Measurements from ENCODE around the gene PSMB11.

PSMB11 gene

GRCh38 chr14:23071244-23071920 lies 29.4 kb downstream of the PSMB11 start:
- Histone ChIP-seq H3K79me2 (ENCODE audit: control insufficient read depth, low read length) (peaks cover 58% of the 10 kb centered on the region), H3K9me3 (ENCODE audit: control insufficient read depth, insufficient read depth, low read length) (no peaks in the 10 kb centered on the region), H3K36me3 (ENCODE audit: control insufficient read depth, low read length) (peaks cover 81% of the 10 kb centered on the region), H3K4me1 (ENCODE audit: control insufficient read depth, low read length) (peaks cover 33% of the 10 kb centered on the region), H4K20me1 (ENCODE audit: control insufficient read depth, insufficient read depth, low read depth, low read length) (peaks cover 18% of the 10 kb centered on the region), H3K4me2 (ENCODE audit: low read length) (peak overlapping the region; percentile 98), H3K27me3 (ENCODE audit: control insufficient read depth, low read length) (no peaks in the 10 kb centered on the region), H3K27ac (ENCODE audit: low read depth, low read length) (peak overlapping the region; percentile 46), H3F3A (ENCODE audit: control insufficient read depth, insufficient read depth) (peaks cover 13% of the 10 kb centered on the region), H3K4me3 (ENCODE audit: low read length) (peak overlapping the region; percentile 79), H3K9me2 (replicated peaks; ENCODE audit: control insufficient read depth, low read length) (no peaks in the 10 kb centered on the region)
- TF ChIP-seq EZH2phosphoT487 (IDR thresholded peaks at IDR 0.05; ENCODE audit: borderline replicate concordance, low read length) (no peak), CTCF (IDR thresholded peaks at IDR 0.05; ENCODE audit: low read depth, low read length, poor library complexity, severe bottlenecking) (no peak)

- H3K9me2 ChIP-seq (replicated peaks; ENCODE audit: control insufficient read depth, low read length): no peaks in the 10 kb centered on the region
- H4K20me1 ChIP-seq (ENCODE audit: control insufficient read depth, insufficient read depth, low read depth, low read length): peaks cover 13% of the 10 kb centered on the region
- H3K9me3 ChIP-seq (ENCODE audit: control insufficient read depth, insufficient read depth, low read length): no peaks in the 10 kb centered on the region
- peak overlapping the region; percentile 79 for H3K4me3 ChIP-seq (ENCODE audit: low read length)
- H3K27me3 ChIP-seq (ENCODE audit: control insufficient read depth, low read length): no peaks in the 10 kb centered on the region
- peaks cover 33% of the 10 kb centered on the region for H3K4me1 ChIP-seq (ENCODE audit: control insufficient read depth, low read length)
- H3F3A ChIP-seq (ENCODE audit: control insufficient read depth, insufficient read depth): peaks cover 13% of the 10 kb centered on the region
- H3K4me2 ChIP-seq (ENCODE audit: low read length): peak overlapping the region; percentile 98
- TF ChIP-seq CTCF (IDR thresholded peaks at IDR 0.05; ENCODE audit: low read depth, low read length, poor library complexity, severe bottlenecking): no peak
- TF ChIP-seq EZH2phosphoT487 (IDR thresholded peaks at IDR 0.05; ENCODE audit: borderline replicate concordance, low read length): no peak
- peaks cover 52% of the 10 kb centered on the region for H3K79me2 ChIP-seq (ENCODE audit: control insufficient read depth, low read length)
- H3K27ac ChIP-seq (ENCODE audit: low read depth, low read length): peak overlapping the region; percentile 46
- peaks cover 82% of the 10 kb centered on the region for H3K36me3 ChIP-seq (ENCODE audit: control insufficient read depth, low read length)
Measured at GRCh38 chr14:23071921-23072539, 30.0 kb downstream of the PSMB11 start.

- Histone ChIP-seq H3K79me2 (ENCODE audit: control insufficient read depth, low read length) (peaks cover 24% of the 10 kb centered on the region), H4K20me1 (ENCODE audit: control insufficient read depth, insufficient read depth, low read depth, low read length) (no peaks in the 10 kb centered on the region), H3K4me1 (ENCODE audit: control insufficient read depth, low read length) (peaks cover 16% of the 10 kb centered on the region), H3K27me3 (ENCODE audit: control insufficient read depth, low read length) (no peaks in the 10 kb centered on the region), H3K9me3 (ENCODE audit: control insufficient read depth, insufficient read depth, low read length) (no peaks in the 10 kb centered on the region), H3K4me2 (ENCODE audit: low read length) (no peak overlapping the region), H3K9me2 (replicated peaks; ENCODE audit: control insufficient read depth, low read length) (no peaks in the 10 kb centered on the region), H3K27ac (ENCODE audit: low read depth, low read length) (no peak overlapping the region), H3F3A (ENCODE audit: control insufficient read depth, insufficient read depth) (peaks cover 30% of the 10 kb centered on the region), H3K36me3 (ENCODE audit: control insufficient read depth, low read length) (peaks cover 82% of the 10 kb centered on the region), H3K4me3 (ENCODE audit: low read length) (no peak overlapping the region)
- TF ChIP-seq CTCF (IDR thresholded peaks at IDR 0.05; ENCODE audit: low read depth, low read length, poor library complexity, severe bottlenecking) (no peak), EZH2phosphoT487 (IDR thresholded peaks at IDR 0.05; ENCODE audit: borderline replicate concordance, low read length) (no peak)
Measured at GRCh38 chr14:23074906-23075305, 32.9 kb downstream of the PSMB11 start.
